Thyroid gland (tissue), 4 donors: ENCODE results near the gene DNER.

Source experiments
- CTCF ChIP-seq, 6 experiments: fragments of 200-600 bp in 3 of 6; fragments of 450-650 bp in 3 of 6; sonication (generic) in 3 of 6; IDR thresholded peaks; one replicate each; pipeline ENCODE4 v1.5.1; 2016 to 2019; ENCODE audit warnings: antibody characterized with exemption in 6 of 6, mild to moderate bottlenecking in 2 of 6, inconsistent platforms in 1 of 6, moderate library complexity in 1 of 6
- POLR2A ChIP-seq, 2 donors: fragments of 450-650 bp; IDR thresholded peaks; one replicate each; pipeline ENCODE4 v1.6.1; 2017; ENCODE audit warnings: antibody characterized with exemption in 2 of 2, mild to moderate bottlenecking in 2 of 2, moderate library complexity in 1 of 2

- TF ChIP-seq CTCF (IDR thresholded peaks at IDR 0.05) (no peak), POLR2A (IDR thresholded peaks at IDR 0.05) (no peak)
These were observed 18.5 kb upstream of the DNER start for GRCh38 chr2:229732897-229733296.
